Activated CD8-positive, alpha-beta memory T cell treated with anti-CD3 and anti-CD28 coated beads for 36 hours (primary cell): ENCODE results near the gene FMC1. TPM values are rescaled to one million over a fixed set of nuclear protein-coding genes. Genes with fewer than 3 reads are reported as not detected.

ENCODE experiments used
- CTCF ChIA-PET: fragments of 350-600 bp; sonication (Branson Sonifier 250); formaldehyde crosslinking; loops from one replicate; lab custom pipeline; 2021; ENCODE audit warnings: antibody characterized with exemption; lab: Charles Lee
- POLR2A ChIA-PET: fragments of 350-600 bp; sonication (Branson Sonifier 250); formaldehyde crosslinking; loops from one replicate; lab custom pipeline; 2021; ENCODE audit warnings: antibody characterized with exemption; lab: Charles Lee
- total RNA-seq, 2 experiments: library from RNA; stranded (reverse); gene quantifications; one replicate each; pipeline ENCODE4 v1.2.3, GENCODE V29; 2021

Gene FMC1
- total RNA-seq, 2 experiments from 2014 or later, result 9.0 to 9.3 TPM

- CTCF ChIA-PET, result no interaction called here
- POLR2A ChIA-PET, result no interaction called here
Measured at GRCh38 chr7:139362981-139363380, 21.8 kb downstream of the FMC1 start.

GRCh38 chr7:139365336-139365735 lies 24.2 kb downstream of the FMC1 start:
- ChIA-PET POLR2A (no interaction called here), CTCF (no interaction called here)

DNA sequence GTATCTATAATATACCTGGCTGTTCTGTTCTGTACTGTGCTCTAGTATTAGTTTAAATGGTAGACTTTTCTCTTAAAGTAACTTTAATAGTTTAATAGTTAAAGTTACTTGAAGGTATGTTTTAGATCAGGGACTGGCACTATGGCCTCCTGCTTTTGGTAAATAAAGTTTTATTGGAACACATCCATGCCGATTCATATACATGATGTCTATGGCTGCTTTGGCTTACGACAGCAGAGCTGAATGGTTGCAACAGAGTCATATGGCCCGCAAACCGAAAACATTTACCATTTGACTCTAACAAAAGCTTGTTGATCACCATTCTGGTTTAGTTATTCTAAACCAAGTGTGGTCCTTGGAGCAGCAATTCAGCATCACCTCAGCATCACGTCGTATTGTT lies 25.3 kb downstream of the FMC1 start:
- POLR2A ChIA-PET, result no interaction called here
- CTCF ChIA-PET, result no interaction called here

DNA sequence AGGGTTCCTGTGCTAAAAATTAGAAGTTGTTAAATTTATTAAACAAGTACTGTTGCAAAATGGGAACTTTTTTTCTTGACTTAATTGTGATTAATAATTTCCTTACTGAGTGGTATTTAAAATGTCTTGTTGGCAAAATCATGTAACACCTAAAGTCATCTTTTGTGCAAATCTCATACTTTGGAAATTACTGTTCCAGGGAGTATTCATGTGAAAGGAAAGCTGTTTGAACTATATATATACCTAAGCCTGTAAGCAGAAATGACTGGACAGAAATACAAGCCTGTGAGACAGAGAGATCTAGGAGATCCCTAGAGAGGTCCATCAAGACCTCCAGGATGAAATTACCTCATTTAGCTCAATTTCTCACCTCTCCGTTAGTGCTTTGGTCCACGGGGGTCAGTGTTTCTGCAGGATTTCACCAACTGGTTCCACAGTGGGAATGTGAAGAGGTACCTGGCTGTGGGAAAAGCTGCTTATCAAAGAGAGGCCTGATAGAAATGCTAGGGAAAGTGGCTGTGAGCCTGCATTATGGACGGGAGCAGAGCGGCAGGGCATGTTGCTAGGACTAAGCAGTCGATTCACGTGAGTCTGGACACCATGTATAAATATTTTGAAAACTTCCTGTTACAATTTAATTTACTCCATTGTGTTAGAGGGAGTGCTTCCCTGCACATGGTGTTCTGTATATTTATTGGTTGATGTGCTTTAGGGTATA lies 26.5 kb downstream of the FMC1 start:
- POLR2A ChIA-PET, result no interaction called here
- CTCF ChIA-PET, result no interaction called here

- POLR2A ChIA-PET, result interaction anchor here (0.6 kb wide), 1 partner anchor 56 kb away, joined by 8 read pairs; no protein-coding TSS in a partner anchor
- CTCF ChIA-PET, result interaction anchor here (1.6 kb wide), 1 partner anchor 11 kb away, joined by 3 read pairs; the partner anchor contains the start of gene LUC7L2
Measured at GRCh38 chr7:139370301-139370942, 29.3 kb downstream of the FMC1 start.

DNA sequence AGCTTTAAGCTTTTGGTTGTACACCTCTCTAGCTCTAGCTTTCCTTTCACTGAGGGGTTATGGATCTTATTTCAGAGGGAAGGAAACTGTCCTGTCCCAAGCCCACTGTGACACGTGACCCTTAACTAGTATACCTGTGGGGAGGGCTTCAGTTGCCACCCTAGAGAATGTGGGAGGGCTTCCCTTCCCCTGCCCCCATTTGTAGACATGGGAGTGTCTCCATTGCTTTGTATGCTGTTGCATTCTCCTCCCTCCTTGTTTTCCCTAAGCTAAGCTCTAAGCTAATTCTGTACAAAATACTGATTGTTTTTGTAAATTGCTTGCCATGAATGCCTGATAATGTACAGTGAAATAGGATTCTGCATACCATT lies 29.8 kb downstream of the FMC1 start:
- ChIA-PET CTCF (interaction anchor here (1.6 kb wide), 1 partner anchor 12 kb away, joined by 3 read pairs; the partner anchor contains the start of gene LUC7L2), POLR2A (no interaction called here)

- CTCF ChIA-PET, result no interaction called here
- POLR2A ChIA-PET, result no interaction called here
Measured at GRCh38 chr7:139374246-139374645, 33.1 kb downstream of the FMC1 start.

DNA sequence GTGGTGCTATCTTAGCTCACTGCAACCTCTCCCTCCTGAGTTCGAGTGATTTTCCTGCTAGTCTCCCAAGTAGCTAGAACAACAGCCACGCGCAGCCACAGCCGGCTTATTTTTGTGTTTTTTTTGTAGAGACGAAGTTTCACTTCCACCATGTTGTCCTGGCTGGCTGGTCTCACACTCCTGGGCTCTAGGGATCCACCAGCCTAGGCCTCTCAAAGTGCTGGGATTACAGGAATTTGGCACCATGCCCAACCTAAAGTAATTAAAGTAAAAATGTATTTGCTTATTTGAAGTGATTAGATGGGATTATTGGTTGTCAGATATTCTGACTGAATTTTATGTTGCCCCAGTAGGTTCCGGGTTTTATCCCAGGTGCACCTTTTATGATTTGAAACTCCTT lies 41.3 kb downstream of the FMC1 start:
- ChIA-PET POLR2A (no interaction called here), CTCF (no interaction called here)

- POLR2A ChIA-PET, result no interaction called here
- CTCF ChIA-PET, result interaction anchor here (0.6 kb wide), 1 partner anchor 10 kb away, joined by 3 read pairs; no protein-coding TSS in a partner anchor
Measured at GRCh38 chr7:139384611-139385010, 43.5 kb downstream of the FMC1 start.

DNA sequence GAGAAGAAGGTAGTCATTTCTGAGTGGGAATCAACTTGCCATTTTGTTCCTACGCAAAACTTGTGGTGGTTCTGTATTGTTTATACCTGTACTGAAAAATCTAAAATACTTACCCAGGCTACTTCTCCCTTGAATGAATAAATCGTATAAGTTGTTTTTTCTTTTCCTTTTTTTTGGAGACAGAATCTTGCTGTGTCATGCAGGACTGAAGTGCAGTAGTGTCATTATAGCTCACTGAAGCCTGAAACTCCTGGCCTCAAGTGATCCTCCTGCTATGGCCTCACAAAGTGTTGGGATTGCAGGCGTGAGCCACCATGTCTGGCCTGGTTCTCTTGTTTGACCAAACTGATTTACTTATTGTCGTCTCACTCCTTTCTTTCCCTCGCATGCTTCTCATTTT lies 46.5 kb downstream of the FMC1 start:
- ChIA-PET POLR2A (no interaction called here), CTCF (no interaction called here)

DNA sequence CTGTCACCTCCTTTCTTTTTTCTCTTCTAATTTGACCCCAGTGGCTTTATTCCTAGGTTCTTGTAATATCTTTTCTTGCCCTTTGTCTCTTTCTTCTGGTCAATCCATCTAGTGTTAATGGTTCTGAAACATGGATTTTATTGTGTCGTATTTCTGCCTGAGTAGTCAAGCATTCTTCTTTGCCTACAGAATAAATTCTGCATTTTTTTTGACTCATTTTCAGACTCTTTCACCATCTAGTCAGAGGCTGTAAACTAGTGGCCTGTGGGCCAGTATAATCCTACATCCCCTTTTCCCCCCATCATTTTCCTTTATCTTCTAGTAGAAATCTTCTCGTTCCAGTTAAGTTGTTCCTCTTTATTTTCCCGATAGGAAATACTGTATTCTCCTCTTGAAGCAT lies 48.0 kb downstream of the FMC1 start:
- ChIA-PET CTCF (no interaction called here), POLR2A (no interaction called here)

GRCh38 chr7:139389774-139390173 lies 48.6 kb downstream of the FMC1 start:
- POLR2A ChIA-PET, result interaction anchor here (0.7 kb wide), 1 partner anchor 1535 kb away, joined by 3 read pairs; no protein-coding TSS in a partner anchor
- CTCF ChIA-PET, result no interaction called here

GRCh38 chr7:139393621-139394211 lies 52.6 kb downstream of the FMC1 start:
- ChIA-PET POLR2A (no interaction called here), CTCF (no interaction called here)

DNA sequence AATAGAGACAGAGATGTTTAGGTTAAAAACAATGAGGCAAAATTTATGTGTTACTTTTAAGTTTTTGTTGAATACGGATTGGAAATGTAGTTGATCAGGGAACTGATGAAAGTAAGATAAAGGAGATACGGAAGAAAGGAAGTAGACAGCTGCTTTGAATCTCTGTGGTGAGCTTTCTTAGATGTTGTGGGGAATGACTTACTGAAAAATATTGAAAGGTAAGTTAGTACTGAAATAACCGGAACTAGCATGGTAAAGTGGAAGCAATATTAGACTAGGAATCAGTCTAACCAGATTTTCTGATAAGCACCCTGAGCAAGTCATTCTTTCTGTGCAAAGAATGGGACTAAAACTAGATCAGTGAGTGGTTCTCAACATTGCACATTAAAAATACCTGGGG lies 53.4 kb downstream of the FMC1 start:
- POLR2A ChIA-PET, result no interaction called here

More for the DNA sequence above, 53.4 kb downstream of the FMC1 start:
- CTCF ChIA-PET, result interaction anchor here (0.6 kb wide), 1 partner anchor 10 kb away, joined by 3 read pairs; no protein-coding TSS in a partner anchor

Other genes starting within 250 kb of the FMC1 start
- gene ZC3HAV1, start 231.6 kb upstream of the FMC1 start, total RNA-seq, result 10 to 100 TPM; 78.5 to 80.7 TPM
- 10 to 100 TPM; 10.6 to 12.8 TPM for gene UBN2, start 110.1 kb upstream of the FMC1 start, total RNA-seq
- 100 to 1,000 TPM; 147 to 151 TPM for gene LUC7L2, start 18.6 kb downstream of the FMC1 start, total RNA-seq
- under 1 TPM; 0.23 to 0.46 TPM for gene KLRG2, start 142.3 kb downstream of the FMC1 start, total RNA-seq
- gene CLEC2L, start 182.3 kb downstream of the FMC1 start, total RNA-seq, result not detected